ENCODE measurements around the gene TBC1D14. TPM values are rescaled to one million over a fixed set of nuclear protein-coding genes. Genes with fewer than 3 reads are reported as not detected.

TBC1D14 gene
- total RNA-seq, 1 experiment from 2014 or later: 50.2 TPM

DNA sequence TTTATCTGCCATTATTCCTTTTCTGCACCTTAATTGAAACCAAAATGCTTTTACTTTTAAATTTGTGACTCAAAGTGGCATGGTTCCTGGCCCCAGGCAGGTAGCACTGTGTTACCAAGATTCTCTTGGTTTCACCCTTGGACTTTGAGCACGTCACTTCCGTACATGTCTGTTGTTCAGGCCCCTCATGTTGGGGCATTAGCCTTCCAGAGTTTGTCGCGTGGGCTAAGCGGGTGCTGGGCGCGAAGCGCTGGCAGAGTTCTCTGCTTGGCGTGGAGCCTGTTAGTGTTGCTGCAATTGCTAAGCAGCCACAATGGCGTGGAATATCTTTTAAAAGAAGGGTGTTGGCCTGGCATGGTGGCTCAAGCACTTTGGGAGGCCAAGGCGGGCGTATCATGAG lies 119.6 kb downstream of the TBC1D14 start:
- Histone ChIP-seq H2BK20ac (ENCODE audit: low read depth, low read length, poor library complexity, severe bottlenecking) (no peak overlapping the region), H3K79me1 (ENCODE audit: insufficient read depth, low read depth, low read length, poor library complexity, severe bottlenecking) (no peaks in the 10 kb centered on the region), H3K79me2 (ENCODE audit: insufficient read depth, low read length) (no peaks in the 10 kb centered on the region), H2AK5ac (ENCODE audit: insufficient read length, low read length) (no peak overlapping the region), H4K8ac (replicated peaks; ENCODE audit: insufficient read length, low read depth, low read length) (no peak overlapping the region), H3T11ph (ENCODE audit: low read length) (no peak overlapping the region), H3K4ac (ENCODE audit: low read depth, low read length) (no peak overlapping the region), H2BK120ac (ENCODE audit: low read depth, low read length, poor library complexity, severe bottlenecking) (no peak overlapping the region), H4K5ac (ENCODE audit: insufficient read length, low read depth, low read length) (no peak overlapping the region), H3K23ac (ENCODE audit: insufficient read length, low read depth, low read length) (no peak overlapping the region), H3K14ac (ENCODE audit: insufficient read depth, low read length) (no peak overlapping the region), H2BK5ac (ENCODE audit: insufficient read length, low read length) (no peak overlapping the region), H2AFZ (ENCODE audit: low read length) (no peak overlapping the region), H3K27ac (ENCODE audit: insufficient read length, low read depth, low read length) (no peak overlapping the region), H3K4me2 (ENCODE audit: insufficient read depth, insufficient read length, low read length) (no peak overlapping the region), H4K20me1 (ENCODE audit: control insufficient read depth, insufficient read depth, insufficient read length) (no peaks in the 10 kb centered on the region), H3K18ac (ENCODE audit: insufficient read length, low read depth, low read length) (no peak overlapping the region), H3K4me1 (ENCODE audit: insufficient read depth, low read length) (no peaks in the 10 kb centered on the region; the same call in 1 of the 2 replicates), H2BK12ac (ENCODE audit: insufficient read length, low read depth, low read length) (no peak overlapping the region), H2BK15ac (ENCODE audit: low read depth, low read length) (no peak overlapping the region), H4K91ac (ENCODE audit: insufficient read length, low read depth, low read length) (no peak overlapping the region), H3K27me3 (ENCODE audit: insufficient read depth, low read length) (no peaks in the 10 kb centered on the region), H3K9me3 (ENCODE audit: control insufficient read depth, low read depth, low read length) (no peaks in the 10 kb centered on the region), H3K56ac (ENCODE audit: insufficient read length, low read depth, low read length) (no peak overlapping the region), H3K23me2 (ENCODE audit: insufficient read length, low read depth, low read length, poor library complexity, severe bottlenecking) (no peaks in the 10 kb centered on the region), H3K9ac (ENCODE audit: extremely low read depth, insufficient read length, low read length) (no peak overlapping the region)
- no peak for DNase-seq
- no CpG with 5 or more reads among the region's 12 CpGs for WGBS (ENCODE audit: extremely low coverage, insufficient read length, low lambda C conversion rate)
- Mint-ChIP-seq H3K4me1 (peaks cover 0 to 12% of the 10 kb centered on the region in 2 experiments; a peak in 2 of 4 replicates), H3K4me3 (no peak overlapping the region), H3K27ac (no peak overlapping the region), H3K9me3 (no peaks in the 10 kb centered on the region; a peak in 1 of 5 replicates), H3K36me3 (ENCODE audit: insufficient read depth in 1 of 3, low read depth in 3 of 3) (peaks cover 28 to 65% (median 61%) of the 10 kb centered on the region in 3 experiments; a peak in 6 of 7 replicates), H3K27me3 (ENCODE audit: low read depth) (no peaks in the 10 kb centered on the region)
- TF ChIP-seq, protein P1, sequence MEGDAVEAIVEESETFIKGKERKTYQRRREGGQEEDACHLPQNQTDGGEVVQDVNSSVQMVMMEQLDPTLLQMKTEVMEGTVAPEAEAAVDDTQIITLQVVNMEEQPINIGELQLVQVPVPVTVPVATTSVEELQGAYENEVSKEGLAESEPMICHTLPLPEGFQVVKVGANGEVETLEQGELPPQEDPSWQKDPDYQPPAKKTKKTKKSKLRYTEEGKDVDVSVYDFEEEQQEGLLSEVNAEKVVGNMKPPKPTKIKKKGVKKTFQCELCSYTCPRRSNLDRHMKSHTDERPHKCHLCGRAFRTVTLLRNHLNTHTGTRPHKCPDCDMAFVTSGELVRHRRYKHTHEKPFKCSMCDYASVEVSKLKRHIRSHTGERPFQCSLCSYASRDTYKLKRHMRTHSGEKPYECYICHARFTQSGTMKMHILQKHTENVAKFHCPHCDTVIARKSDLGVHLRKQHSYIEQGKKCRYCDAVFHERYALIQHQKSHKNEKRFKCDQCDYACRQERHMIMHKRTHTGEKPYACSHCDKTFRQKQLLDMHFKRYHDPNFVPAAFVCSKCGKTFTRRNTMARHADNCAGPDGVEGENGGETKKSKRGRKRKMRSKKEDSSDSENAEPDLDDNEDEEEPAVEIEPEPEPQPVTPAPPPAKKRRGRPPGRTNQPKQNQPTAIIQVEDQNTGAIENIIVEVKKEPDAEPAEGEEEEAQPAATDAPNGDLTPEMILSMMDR (conservative IDR thresholded peaks at IDR 0.05): no peak
